Neural cell (in vitro differentiated cells): ENCODE data around the gene UBE3B. TPM values are rescaled to one million over a fixed set of nuclear protein-coding genes. Genes with fewer than 3 reads are reported as not detected.

ENCODE experiments used
- H2AFZ ChIP-seq: fragments of 200-600, 300-800 bp; sonication (generic), shearing (Covaris generic); 2 replicates; pipeline ENCODE4 v1.6.0; 2014; ENCODE audit warnings: low read depth, mild to moderate bottlenecking, antibody characterized with exemption, low read length, moderate library complexity
- H3F3A ChIP-seq: fragments of 200-600 bp; shearing (Covaris generic); 2 replicates; pipeline ENCODE4 v1.6.1; 2016; ENCODE audit warnings: mild to moderate bottlenecking, moderate library complexity, mixed read lengths, antibody characterized with exemption, low read length; ENCODE audit not compliant: insufficient read depth, poor library complexity, severe bottlenecking
- H3K27ac ChIP-seq: fragments of 200-600, 300-800 bp; sonication (generic), shearing (Covaris generic); 2 replicates; pipeline ENCODE4 v1.5.1; 2014; ENCODE audit warnings: mild to moderate bottlenecking, low read length, moderate library complexity
- H3K27me3 ChIP-seq: fragments of 300-800, 200-600 bp; sonication (generic), shearing (Covaris generic); 2 replicates; pipeline ENCODE4 v1.6.0; 2014; ENCODE audit warnings: mild to moderate bottlenecking, low read depth, low read length, moderate library complexity; ENCODE audit not compliant: insufficient read depth
- H3K36me3 ChIP-seq: fragments of 300-800, 200-600 bp; sonication (generic), shearing (Covaris generic); 2 replicates; pipeline ENCODE4 v1.5.1; 2014; ENCODE audit warnings: mild to moderate bottlenecking, antibody characterized with exemption, low read length, moderate library complexity; ENCODE audit not compliant: insufficient read depth
- H3K4me2 ChIP-seq: fragments of 300-800, 200-600 bp; sonication (generic), shearing (Covaris generic); 2 replicates; pipeline ENCODE4 v1.6.0; 2014; ENCODE audit warnings: mild to moderate bottlenecking, low read length
- H3K4me3 ChIP-seq: fragments of 300-800, 200-600 bp; sonication (generic), shearing (Covaris generic); 2 replicates; pipeline ENCODE4 v1.5.1; 2014; ENCODE audit warnings: mild to moderate bottlenecking, low read length, moderate library complexity
- H3K79me2 ChIP-seq: fragments of 200-600 bp; shearing (Covaris generic); replicated peaks from 2 replicates; pipeline ENCODE4 v1.6.0; 2014; ENCODE audit warnings: mild to moderate bottlenecking, low read length, moderate library complexity; ENCODE audit not compliant: insufficient read depth
- H3K9ac ChIP-seq: fragments of 300-800, 200-600 bp; sonication (generic), shearing (Covaris generic); 2 replicates; pipeline ENCODE4 v1.6.1; 2016; ENCODE audit warnings: mild to moderate bottlenecking, low read length, mixed read lengths
- H3K9me2 ChIP-seq: fragments of 200-600 bp; shearing (Covaris generic); 2 replicates; pipeline ENCODE4 v1.6.1; 2016; ENCODE audit warnings: mild to moderate bottlenecking, low read length, mixed read lengths; ENCODE audit not compliant: insufficient read depth
- H3K9me3 ChIP-seq: fragments of 200-600, 300-800 bp; sonication (generic), shearing (Covaris generic); 2 replicates; pipeline ENCODE4 v1.6.1; 2016; ENCODE audit warnings: mild to moderate bottlenecking, mixed run types, low read length, moderate library complexity, mixed read lengths
- H4K20me1 ChIP-seq: fragments of 200-600 bp; shearing (Covaris generic); 2 replicates; pipeline ENCODE4 v1.6.1; 2016; ENCODE audit warnings: mild to moderate bottlenecking, mixed run types; ENCODE audit not compliant: insufficient read depth
- CTCF ChIP-seq: fragments of 450-650 bp; IDR thresholded peaks from 2 replicates; pipeline ENCODE4 v1.5.1; 2014; ENCODE audit warnings: antibody characterized with exemption, mild to moderate bottlenecking, moderate library complexity; ENCODE audit not compliant: poor library complexity, severe bottlenecking
- EP300 ChIP-seq: fragments of 450-650 bp; conservative IDR thresholded peaks from 2 replicates; pipeline ENCODE4 v1.6.1; 2014; ENCODE audit warnings: antibody characterized with exemption, mild to moderate bottlenecking, moderate library complexity; ENCODE audit not compliant: poor library complexity, severe bottlenecking
- EZH2 ChIP-seq: fragments of 200-600, 300-800 bp; shearing (Covaris generic), sonication (generic); IDR thresholded peaks from 2 replicates; pipeline ENCODE4 v1.6.1; 2014; ENCODE audit warnings: antibody characterized with exemption, low read length, borderline replicate concordance, mild to moderate bottlenecking; ENCODE audit not compliant: insufficient read depth, poor library complexity, severe bottlenecking
- MXI1 ChIP-seq: fragments of 450-650 bp; conservative IDR thresholded peaks from 2 replicates; pipeline ENCODE4 v1.6.1; 2014; ENCODE audit warnings: antibody characterized with exemption, mild to moderate bottlenecking; ENCODE audit not compliant: poor library complexity, severe bottlenecking
- POLR2AphosphoS5 ChIP-seq: IDR thresholded peaks from 2 replicates; pipeline ENCODE4 v1.6.1; 2012
- RAD21 ChIP-seq: fragments of 450-650 bp; conservative IDR thresholded peaks from 2 replicates; pipeline ENCODE4 v1.6.1; 2014; ENCODE audit warnings: antibody characterized with exemption, mild to moderate bottlenecking, moderate library complexity
- REST ChIP-seq: IDR thresholded peaks from 2 replicates; pipeline ENCODE4 v1.6.1; 2012; ENCODE audit warnings: borderline replicate concordance
- SMC3 ChIP-seq: fragments of 450-650 bp; conservative IDR thresholded peaks from 2 replicates; pipeline ENCODE4 v1.6.1; 2014; ENCODE audit warnings: antibody characterized with exemption, mild to moderate bottlenecking, moderate library complexity; ENCODE audit not compliant: poor library complexity
- TAF1 ChIP-seq: IDR thresholded peaks from 2 replicates; pipeline ENCODE4 v1.6.1; 2012; ENCODE audit warnings: low read depth
- polyA plus RNA-seq: library from polyadenylated mRNA; depleted of rRNA; stranded (reverse); fragments of >200 nt; gene quantifications from 2 replicates; pipeline ENCODE4 v1.2.3, GENCODE V29; 2014

Gene UBE3B
- polyA plus RNA-seq, 1 donor from 2014 or later = 21.7 TPM

DNA sequence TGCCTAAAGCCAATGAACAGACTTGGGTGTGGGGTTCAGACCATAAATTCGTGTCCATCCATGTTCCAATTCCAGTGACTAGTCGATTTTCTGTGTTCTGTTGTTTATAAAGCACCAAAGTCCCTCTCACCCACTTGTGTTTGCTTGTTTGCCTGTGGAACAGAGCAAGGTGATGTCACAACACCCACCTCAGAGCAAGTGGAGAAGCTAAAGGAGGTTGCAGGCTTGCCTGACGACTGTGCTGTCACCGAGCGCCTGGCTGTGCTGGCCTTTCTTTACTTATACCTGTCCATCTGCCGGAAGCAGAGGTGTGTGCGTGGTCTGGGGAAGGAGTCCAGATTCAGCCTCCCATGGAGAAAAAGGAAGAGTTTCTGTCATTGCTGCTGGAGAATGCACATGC is 102.2 kb downstream of the UBE3B start:
- no peaks in the 10 kb centered on the region for H3K9me3 ChIP-seq
- H3K4me3 ChIP-seq = no peak overlapping the region
- no peak overlapping the region for H3K27ac ChIP-seq
- no peak overlapping the region for H2AFZ ChIP-seq
- H3F3A ChIP-seq = no peaks in the 10 kb centered on the region
- no peak overlapping the region for H3K4me2 ChIP-seq
- TF ChIP-seq EZH2 (no peak), POLR2AphosphoS5 (no peak), REST (no peak), SMC3 (no peak), TAF1 (no peak), MXI1 (no peak), RAD21 (no peak), CTCF (no peak), EP300 (no peak)
- no peaks in the 10 kb centered on the region for H3K9me2 ChIP-seq
- H3K9ac ChIP-seq = no peak overlapping the region
- no peaks in the 10 kb centered on the region for H3K36me3 ChIP-seq
- H3K27me3 ChIP-seq = no peaks in the 10 kb centered on the region
- H3K79me2 ChIP-seq = peaks cover 9% of the 10 kb centered on the region
- H4K20me1 ChIP-seq = no peaks in the 10 kb centered on the region

GRCh38 chr12:109580272-109580671 is 102.8 kb downstream of the UBE3B start:
- H3K79me2 ChIP-seq = peaks cover 5% of the 10 kb centered on the region
- H4K20me1 ChIP-seq = no peaks in the 10 kb centered on the region
- no peak overlapping the region for H3K4me2 ChIP-seq
- H3K4me3 ChIP-seq = no peak overlapping the region
- H3K9me2 ChIP-seq = no peaks in the 10 kb centered on the region
- no peak overlapping the region for H3K9ac ChIP-seq
- no peaks in the 10 kb centered on the region for H3K27me3 ChIP-seq
- no peaks in the 10 kb centered on the region for H3K9me3 ChIP-seq
- no peaks in the 10 kb centered on the region for H3K36me3 ChIP-seq
- no peak overlapping the region for H2AFZ ChIP-seq
- H3K27ac ChIP-seq = no peak overlapping the region
- no peak for TF ChIP-seq TAF1
- no peak for TF ChIP-seq EP300
- no peak for TF ChIP-seq CTCF
- TF ChIP-seq SMC3 = no peak
- TF ChIP-seq POLR2AphosphoS5 = no peak
- TF ChIP-seq RAD21 = no peak
- no peak for TF ChIP-seq EZH2
- TF ChIP-seq REST = no peak
- no peak for TF ChIP-seq MXI1
- no peaks in the 10 kb centered on the region for H3F3A ChIP-seq
